PC-3 (cell line): Measurements from ENCODE around the gene GPX3. TPM values are rescaled to one million over a fixed set of nuclear protein-coding genes. Genes with fewer than 3 reads are reported as not detected.

ENCODE experiments used
- total RNA-seq: library from RNA; depleted of rRNA; stranded (reverse); fragments of >200 nt; gene quantifications from 2 replicates; pipeline ENCODE4 v1.2.3, GENCODE V29; 2014; rRNA removed

The GPX3 gene
- total RNA-seq, 1 experiment from 2014 or later: not detected

Other genes starting within 250 kb of the GPX3 start
- gene SMIM3, start 241.8 kb upstream of the GPX3 start, total RNA-seq: 11.3 and 15.6 TPM in 2 replicates
- gene IRGM, start 174.1 kb upstream of the GPX3 start, total RNA-seq: not detected in 2 replicates
- 0.18 TPM in 1 of 2 replicates, not detected in the other for gene ZNF300, start 115.6 kb upstream of the GPX3 start, total RNA-seq
- 90.0 and 139 TPM in 2 replicates for gene TNIP1, start 60.4 kb downstream of the GPX3 start, total RNA-seq
- 122 and 131 TPM in 2 replicates for gene ANXA6, start 137.2 kb downstream of the GPX3 start, total RNA-seq
- gene CCDC69, start 203.5 kb downstream of the GPX3 start, total RNA-seq: 19.2 and 26.4 TPM in 2 replicates
- 78.3 and 90.2 TPM in 2 replicates for gene GM2A, start 232.6 kb downstream of the GPX3 start, total RNA-seq